AG04450 (cell line): ENCODE data around the gene IL1A. TPM values are rescaled to one million over a fixed set of nuclear protein-coding genes. Genes with fewer than 3 reads are reported as not detected.
"Not testable (repeated sequence)": the region's sequence is repeated elsewhere in the genome, so short reads cannot be mapped to it uniquely, and the experiment has no call there.

Experiments used
- CTCF ChIA-PET: fragments of 300-600, 350-600 bp; formaldehyde crosslinking; extraction: SDS; loops from one replicate; lab custom pipeline; 2022; ENCODE audit warnings: antibody characterized with exemption, inconsistent platforms; lab: Charles Lee
- POLR2A ChIA-PET: fragments of 350-600 bp; formaldehyde crosslinking; extraction: SDS; loops from one replicate; lab custom pipeline; 2021; ENCODE audit warnings: antibody characterized with exemption, inconsistent platforms; lab: Yijun Ruan, JAX
- DNase-seq: peaks from one replicate; pipeline ENCODE4 v3.0.0-alpha.2; 2011; ENCODE audit warnings: low read depth, low spot score
- H3K27ac ChIP-seq: one replicate; pipeline ENCODE4 v1.5.1; 2012; ENCODE audit warnings: low read depth, low read length, control low read depth
- H3K27me3 ChIP-seq: one replicate; pipeline ENCODE4 v1.6.0; 2012; ENCODE audit warnings: low read length; ENCODE audit not compliant: control insufficient read depth, insufficient read depth
- H3K4me3 ChIP-seq: 2 replicates; pipeline ENCODE4 v1.5.1; 2011; ENCODE audit warnings: mild to moderate bottlenecking, low read depth, low read length, control low read depth
- H3K9me3 ChIP-seq: 2 replicates; pipeline ENCODE4 v1.5.1; 2012; ENCODE audit warnings: low read length; ENCODE audit not compliant: control insufficient read depth, insufficient read depth
- polyA minus RNA-seq: library from RNA; depleted of rRNA, polyadenylated mRNA; stranded (reverse); fragments of >200 nt; gene quantifications from 2 replicates; pipeline ENCODE4 v1.2.3, GENCODE V29; 2011; rRNA and poly(A)+ RNA removed
- polyA plus RNA-seq: library from polyadenylated mRNA; depleted of rRNA; stranded (reverse); fragments of >200 nt; gene quantifications from 2 replicates; pipeline ENCODE4 v1.2.3, GENCODE V29; 2011; rRNA removed
- TF ChIP-seq, protein P1 (sequence below): IDR thresholded peaks from 2 replicates; pipeline ENCODE4 v1.5.1; 2011; ENCODE audit warnings: low read depth, low read length, control low read depth, inconsistent platforms

IL1A gene, protein sequence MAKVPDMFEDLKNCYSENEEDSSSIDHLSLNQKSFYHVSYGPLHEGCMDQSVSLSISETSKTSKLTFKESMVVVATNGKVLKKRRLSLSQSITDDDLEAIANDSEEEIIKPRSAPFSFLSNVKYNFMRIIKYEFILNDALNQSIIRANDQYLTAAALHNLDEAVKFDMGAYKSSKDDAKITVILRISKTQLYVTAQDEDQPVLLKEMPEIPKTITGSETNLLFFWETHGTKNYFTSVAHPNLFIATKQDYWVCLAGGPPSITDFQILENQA
- 0.51 and 0.55 TPM in 2 replicates for polyA plus RNA-seq
- polyA minus RNA-seq = 0.14 and 0.26 TPM in 2 replicates

- DNase-seq = no peak
- POLR2A ChIA-PET = no interaction called here
- Histone ChIP-seq H3K27ac (no peak within 1 kb of the TSS), H3K27me3 (no peaks in the 10 kb centered on the region), H3K4me3 (no peak within 1 kb of the TSS), H3K9me3 (no peaks in the 10 kb centered on the region)
- TF ChIP-seq, protein P1, sequence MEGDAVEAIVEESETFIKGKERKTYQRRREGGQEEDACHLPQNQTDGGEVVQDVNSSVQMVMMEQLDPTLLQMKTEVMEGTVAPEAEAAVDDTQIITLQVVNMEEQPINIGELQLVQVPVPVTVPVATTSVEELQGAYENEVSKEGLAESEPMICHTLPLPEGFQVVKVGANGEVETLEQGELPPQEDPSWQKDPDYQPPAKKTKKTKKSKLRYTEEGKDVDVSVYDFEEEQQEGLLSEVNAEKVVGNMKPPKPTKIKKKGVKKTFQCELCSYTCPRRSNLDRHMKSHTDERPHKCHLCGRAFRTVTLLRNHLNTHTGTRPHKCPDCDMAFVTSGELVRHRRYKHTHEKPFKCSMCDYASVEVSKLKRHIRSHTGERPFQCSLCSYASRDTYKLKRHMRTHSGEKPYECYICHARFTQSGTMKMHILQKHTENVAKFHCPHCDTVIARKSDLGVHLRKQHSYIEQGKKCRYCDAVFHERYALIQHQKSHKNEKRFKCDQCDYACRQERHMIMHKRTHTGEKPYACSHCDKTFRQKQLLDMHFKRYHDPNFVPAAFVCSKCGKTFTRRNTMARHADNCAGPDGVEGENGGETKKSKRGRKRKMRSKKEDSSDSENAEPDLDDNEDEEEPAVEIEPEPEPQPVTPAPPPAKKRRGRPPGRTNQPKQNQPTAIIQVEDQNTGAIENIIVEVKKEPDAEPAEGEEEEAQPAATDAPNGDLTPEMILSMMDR = no peak
- CTCF ChIA-PET = interaction anchor here (0.7 to 1.2 kb wide), 3 partner anchors 35 to 158 kb away, joined by 3 read pairs; no protein-coding TSS in a partner anchor
These were observed at the start of gene IL1A for GRCh38 chr2:112784199-112785189. Gene IL1A (minus strand): TSS chr2:112784493. CDS start chr2:112783770, 723 bp downstream.

DNA sequence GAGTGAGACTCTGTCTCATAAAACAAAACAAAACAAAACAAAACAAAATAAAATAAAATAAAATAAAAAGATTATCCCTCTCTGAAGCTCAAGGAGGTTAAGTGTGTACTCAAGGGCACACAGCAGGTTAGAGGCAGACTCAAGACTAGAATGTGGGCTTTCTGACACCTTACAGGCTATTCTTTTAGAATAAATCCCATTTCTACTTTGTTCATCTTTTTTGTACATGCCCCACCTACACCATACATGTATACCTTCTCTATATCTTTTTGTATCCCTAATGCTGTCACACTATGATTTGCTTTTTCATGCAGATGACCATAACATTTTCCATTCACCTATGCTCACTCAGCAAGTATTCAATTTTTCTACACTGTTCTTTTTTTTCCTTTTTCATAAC, 49.7 kb upstream of the IL1A start:
- CTCF ChIA-PET = no interaction called here
- no peaks in the 10 kb centered on the region for H3K27me3 ChIP-seq
- no peak for DNase-seq
- no peak overlapping the region for H3K27ac ChIP-seq
- no peak overlapping the region for H3K4me3 ChIP-seq
- no peaks in the 10 kb centered on the region for H3K9me3 ChIP-seq
- POLR2A ChIA-PET = no interaction called here
- TF ChIP-seq, protein P1 = no peak

DNA sequence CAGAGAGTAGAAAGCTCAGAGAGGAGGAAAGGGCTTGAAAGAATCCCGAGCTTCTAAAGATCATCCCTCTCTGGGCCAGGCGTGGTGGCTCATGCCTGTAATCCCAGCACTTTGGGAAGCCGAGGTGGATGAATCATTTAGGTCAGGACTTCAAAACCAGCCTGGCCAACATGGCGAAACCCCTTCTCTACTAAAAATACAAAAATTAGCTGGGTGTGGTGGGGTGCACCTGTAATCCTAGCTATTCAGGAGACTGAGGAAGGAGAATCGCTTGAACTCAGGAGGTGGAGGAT, 49.3 kb upstream of the IL1A start:
- H3K27ac ChIP-seq, CTCF ChIA-PET, POLR2A ChIA-PET, DNase-seq, H3K4me3 ChIP-seq, H3K9me3 ChIP-seq, H3K27me3 ChIP-seq: not testable (repeated sequence)

- Histone ChIP-seq H3K27me3 (no peaks in the 10 kb centered on the region), H3K4me3 (no peak overlapping the region), H3K27ac (no peak overlapping the region), H3K9me3 (no peaks in the 10 kb centered on the region)
- TF ChIP-seq, protein P1 = no peak
- ChIA-PET CTCF (no interaction called here), POLR2A (no interaction called here)
- DNase-seq = no peak
These were observed 48.7 kb upstream of the IL1A start for GRCh38 chr2:112832841-112833638.
